ENCODE results near the gene SPRED2. TPM values are rescaled to one million over a fixed set of nuclear protein-coding genes. Genes with fewer than 3 reads are reported as not detected.

SPRED2 gene
- total RNA-seq, 1 donor from 2014 or later, result 54.5 TPM

- Mint-ChIP-seq H3K4me1 (ENCODE audit: low read depth, unreplicated experiment) (peaks cover 46% of the 10 kb centered on the region), H3K27ac (ENCODE audit: unreplicated experiment) (peak overlapping the region; percentile 12), H3K27me3 (ENCODE audit: unreplicated experiment) (no peaks in the 10 kb centered on the region), H3K9me3 (ENCODE audit: unreplicated experiment) (no peaks in the 10 kb centered on the region), H3K36me3 (ENCODE audit: unreplicated experiment) (no peaks in the 10 kb centered on the region), H3K4me3 (ENCODE audit: unreplicated experiment) (no peak overlapping the region)
- TF ChIP-seq CTCF (IDR thresholded peaks at IDR 0.05; ENCODE audit: partially characterized antibody, unreplicated experiment), result no peak
- DNase-seq, result no peak
Observed at GRCh38 chr2:65417509-65418085, 14.8 kb downstream of the SPRED2 start.

- no peak overlapping the region for H3K27ac Mint-ChIP-seq (ENCODE audit: unreplicated experiment)
- H3K36me3 Mint-ChIP-seq (ENCODE audit: unreplicated experiment), result no peaks in the 10 kb centered on the region
- no peak for DNase-seq
- no peak for TF ChIP-seq CTCF (IDR thresholded peaks at IDR 0.05; ENCODE audit: partially characterized antibody, unreplicated experiment)
- H3K27me3 Mint-ChIP-seq (ENCODE audit: unreplicated experiment), result no peaks in the 10 kb centered on the region
- peak overlapping the region; percentile 21 for H3K4me3 Mint-ChIP-seq (ENCODE audit: unreplicated experiment)
- peaks cover 44% of the 10 kb centered on the region for H3K4me1 Mint-ChIP-seq (ENCODE audit: low read depth, unreplicated experiment)
- no peaks in the 10 kb centered on the region for H3K9me3 Mint-ChIP-seq (ENCODE audit: unreplicated experiment)
Observed at GRCh38 chr2:65416945-65417344, 15.5 kb downstream of the SPRED2 start.

- H3K36me3 Mint-ChIP-seq (ENCODE audit: unreplicated experiment), result no peaks in the 10 kb centered on the region
- peaks cover 3% of the 10 kb centered on the region for H3K9me3 Mint-ChIP-seq (ENCODE audit: unreplicated experiment)
- H3K27me3 Mint-ChIP-seq (ENCODE audit: unreplicated experiment), result no peaks in the 10 kb centered on the region
- H3K4me1 Mint-ChIP-seq (ENCODE audit: low read depth, unreplicated experiment), result peaks cover 45% of the 10 kb centered on the region
- DNase-seq, result no peak
- TF ChIP-seq CTCF (IDR thresholded peaks at IDR 0.05; ENCODE audit: partially characterized antibody, unreplicated experiment), result no peak
- H3K4me3 Mint-ChIP-seq (ENCODE audit: unreplicated experiment), result no peak overlapping the region
- no peak overlapping the region for H3K27ac Mint-ChIP-seq (ENCODE audit: unreplicated experiment)
Observed at GRCh38 chr2:65416321-65416720, 16.1 kb downstream of the SPRED2 start.

GRCh38 chr2:65415091-65415490, 17.3 kb downstream of the SPRED2 start:
- peaks cover 39% of the 10 kb centered on the region for H3K4me1 Mint-ChIP-seq (ENCODE audit: low read depth, unreplicated experiment)
- H3K4me3 Mint-ChIP-seq (ENCODE audit: unreplicated experiment), result no peak overlapping the region
- H3K36me3 Mint-ChIP-seq (ENCODE audit: unreplicated experiment), result no peaks in the 10 kb centered on the region
- TF ChIP-seq CTCF (IDR thresholded peaks at IDR 0.05; ENCODE audit: partially characterized antibody, unreplicated experiment), result no peak
- no peak overlapping the region for H3K27ac Mint-ChIP-seq (ENCODE audit: unreplicated experiment)
- H3K27me3 Mint-ChIP-seq (ENCODE audit: unreplicated experiment), result no peaks in the 10 kb centered on the region
- no peak for DNase-seq
- H3K9me3 Mint-ChIP-seq (ENCODE audit: unreplicated experiment), result peaks cover 5% of the 10 kb centered on the region

GRCh38 chr2:65413610-65414009, 18.8 kb downstream of the SPRED2 start:
- H3K36me3 Mint-ChIP-seq (ENCODE audit: unreplicated experiment), result no peaks in the 10 kb centered on the region
- H3K27me3 Mint-ChIP-seq (ENCODE audit: unreplicated experiment), result no peaks in the 10 kb centered on the region
- DNase-seq, result no peak
- H3K9me3 Mint-ChIP-seq (ENCODE audit: unreplicated experiment), result peaks cover 5% of the 10 kb centered on the region
- TF ChIP-seq CTCF (IDR thresholded peaks at IDR 0.05; ENCODE audit: partially characterized antibody, unreplicated experiment), result no peak
- H3K4me1 Mint-ChIP-seq (ENCODE audit: low read depth, unreplicated experiment), result peaks cover 36% of the 10 kb centered on the region
- H3K27ac Mint-ChIP-seq (ENCODE audit: unreplicated experiment), result no peak overlapping the region
- H3K4me3 Mint-ChIP-seq (ENCODE audit: unreplicated experiment), result no peak overlapping the region

Data from glutamatergic neuron (in vitro differentiated cells).